ENCODE data around the gene TALDO1.

TALDO1 gene

GRCh38 chr11:787084-787675 is 39.9 kb downstream of the TALDO1 start:
- DNase-seq (ENCODE audit: low read depth) = no peak

GRCh38 chr11:788009-788640 is 40.9 kb downstream of the TALDO1 start:
- DNase-seq (ENCODE audit: low read depth) = no peak

- DNase-seq (ENCODE audit: low read depth) = no peak
Observed at GRCh38 chr11:788953-789940, 42.0 kb downstream of the TALDO1 start.

- DNase-seq (ENCODE audit: low read depth) = no peak
Observed at GRCh38 chr11:789943-790342, 42.7 kb downstream of the TALDO1 start, which contains the start of gene CEND1. Gene CEND1 (minus strand): TSS chr11:790090. CDS start chr11:788576, 1,514 bp downstream.

GRCh38 chr11:790721-791564 is 43.7 kb downstream of the TALDO1 start:
- DNase-seq (ENCODE audit: low read depth) = no peak

- no peak for DNase-seq (ENCODE audit: low read depth)
Observed at GRCh38 chr11:791658-792534, 44.6 kb downstream of the TALDO1 start.

- DNase-seq (ENCODE audit: low read depth) = no peak
Observed at GRCh38 chr11:792535-792821, 45.2 kb downstream of the TALDO1 start.

- DNase-seq (ENCODE audit: low read depth) = no peak
Observed at GRCh38 chr11:792873-793272, 45.6 kb downstream of the TALDO1 start.

- DNase-seq (ENCODE audit: low read depth) = no peak
Observed at GRCh38 chr11:793556-793955, 46.3 kb downstream of the TALDO1 start.

- no peak for DNase-seq (ENCODE audit: low read depth)
Observed at GRCh38 chr11:794013-794765, 46.9 kb downstream of the TALDO1 start.

GRCh38 chr11:794766-795633 is 47.7 kb downstream of the TALDO1 start:
- DNase-seq (ENCODE audit: low read depth) = no peak

- peak; percentile 73 for DNase-seq (ENCODE audit: low read depth)
Observed at GRCh38 chr11:795634-796564, 48.6 kb downstream of the TALDO1 start.

- DNase-seq (ENCODE audit: low read depth) = no peak
Observed at GRCh38 chr11:796565-797295, 49.5 kb downstream of the TALDO1 start.

GRCh38 chr11:797296-798092 is 50.2 kb downstream of the TALDO1 start:
- DNase-seq (ENCODE audit: low read depth) = peak; percentile 66

- peak; percentile 79 for DNase-seq (ENCODE audit: low read depth)
Observed at GRCh38 chr11:798093-798713, 50.9 kb downstream of the TALDO1 start, which contains the start of gene SLC25A22. Gene SLC25A22 (minus strand): TSS chr11:798281. CDS start chr11:795006, 3,275 bp downstream.

Measured in stimulated activated CD8-positive, alpha-beta memory T cell treated with anti-CD3 and anti-CD28 coated beads, Interleukin-12 subunit alpha, Interleukin-12 subunit beta, amount 100 ng/mL, for 4 hours (primary cell).